NCI-H1105 (cell line): ENCODE data around the gene DAP.
"Not testable (repeated sequence)": the region's sequence is repeated elsewhere in the genome, so short reads cannot be mapped to it uniquely, and the experiment has no call there.

ENCODE experiments used
- DNase-seq: peaks from one replicate; lab custom pipeline; 2025; lab: John Stamatoyannopoulos, UW

The DAP gene

GRCh38 chr5:10653043-10653442 is 108.0 kb downstream of the DAP start:
- DNase-seq: no peak

- no peak for DNase-seq
Observed at GRCh38 chr5:10652606-10653005, 108.4 kb downstream of the DAP start.

- no peak for DNase-seq
Observed at GRCh38 chr5:10652151-10652550, 108.9 kb downstream of the DAP start.

GRCh38 chr5:10649666-10650380 is 111.2 kb downstream of the DAP start:
- DNase-seq: no peak

- DNase-seq: no peak
Observed at GRCh38 chr5:10648806-10649665, 112.0 kb downstream of the DAP start.

GRCh38 chr5:10647640-10648039 is 113.4 kb downstream of the DAP start:
- DNase-seq: no peak

- DNase-seq: no peak
Observed at GRCh38 chr5:10645671-10646070, 115.4 kb downstream of the DAP start.

DNA sequence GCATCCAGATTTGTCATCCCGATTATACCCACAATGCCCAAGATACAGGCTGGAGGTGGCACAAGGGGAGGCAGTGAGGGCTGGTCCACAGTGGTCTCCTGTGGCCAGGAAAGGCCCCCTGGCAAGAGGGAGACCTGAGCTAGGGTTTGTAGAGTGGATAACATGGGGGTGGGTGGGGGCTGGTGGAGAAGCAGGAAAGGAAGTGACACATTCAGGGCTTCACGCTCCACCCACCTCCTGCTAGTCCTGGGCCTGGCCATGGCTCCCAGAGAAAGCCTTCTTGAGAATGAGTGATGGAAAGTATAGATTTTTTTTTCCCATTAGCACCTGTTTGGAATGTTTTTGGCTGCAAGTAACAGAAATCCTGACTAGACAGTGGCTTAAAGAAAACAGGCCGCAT is 115.9 kb downstream of the DAP start:
- DNase-seq: no peak

GRCh38 chr5:10644192-10644591 is 116.8 kb downstream of the DAP start:
- DNase-seq: no peak

DNA sequence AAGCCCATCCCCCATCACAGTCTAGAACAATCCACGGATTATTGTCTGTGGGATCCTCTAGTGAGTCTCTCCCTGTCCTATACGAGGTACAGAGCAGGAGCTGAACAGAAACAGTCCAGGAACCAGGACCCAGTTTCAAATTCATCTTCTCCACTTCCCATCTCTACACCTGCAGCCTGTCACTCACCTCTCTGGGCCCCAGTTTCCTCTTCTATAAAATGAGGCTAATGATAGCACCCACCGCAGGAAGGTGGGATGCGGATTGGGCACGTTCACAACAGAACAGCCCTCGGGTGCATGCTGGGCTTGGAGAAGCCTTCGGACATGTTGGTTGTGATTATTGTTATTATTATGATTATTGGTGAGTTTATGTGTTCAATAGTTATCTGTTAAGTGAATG is 118.7 kb downstream of the DAP start:
- no peak for DNase-seq

- DNase-seq: no peak
Observed at GRCh38 chr5:10639846-10640368, 121.1 kb downstream of the DAP start.

DNA sequence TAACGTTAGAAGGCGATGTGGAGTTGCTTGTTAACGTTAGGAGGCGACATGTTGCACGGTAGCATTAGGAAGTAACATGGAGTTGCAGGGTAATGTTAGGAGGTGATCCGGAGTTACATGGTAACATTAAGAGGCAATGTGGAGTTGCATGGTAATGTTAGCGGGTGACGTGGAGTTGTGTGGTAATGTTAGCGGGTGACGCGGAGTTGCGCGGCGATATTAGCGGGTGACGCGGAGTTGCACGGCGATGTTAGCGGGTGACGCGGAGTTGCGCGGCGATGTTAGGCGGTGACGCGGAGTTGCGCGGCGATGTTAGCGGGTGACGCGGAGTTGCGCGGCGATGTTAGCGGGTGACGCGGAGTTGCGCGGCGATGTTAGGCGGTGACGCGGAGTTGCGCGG is 122.3 kb downstream of the DAP start:
- DNase-seq: not testable (repeated sequence)

- DNase-seq: no peak
Observed at GRCh38 chr5:10637944-10638343, 123.1 kb downstream of the DAP start.

GRCh38 chr5:10636363-10637142 is 124.5 kb downstream of the DAP start:
- DNase-seq: no peak

DNA sequence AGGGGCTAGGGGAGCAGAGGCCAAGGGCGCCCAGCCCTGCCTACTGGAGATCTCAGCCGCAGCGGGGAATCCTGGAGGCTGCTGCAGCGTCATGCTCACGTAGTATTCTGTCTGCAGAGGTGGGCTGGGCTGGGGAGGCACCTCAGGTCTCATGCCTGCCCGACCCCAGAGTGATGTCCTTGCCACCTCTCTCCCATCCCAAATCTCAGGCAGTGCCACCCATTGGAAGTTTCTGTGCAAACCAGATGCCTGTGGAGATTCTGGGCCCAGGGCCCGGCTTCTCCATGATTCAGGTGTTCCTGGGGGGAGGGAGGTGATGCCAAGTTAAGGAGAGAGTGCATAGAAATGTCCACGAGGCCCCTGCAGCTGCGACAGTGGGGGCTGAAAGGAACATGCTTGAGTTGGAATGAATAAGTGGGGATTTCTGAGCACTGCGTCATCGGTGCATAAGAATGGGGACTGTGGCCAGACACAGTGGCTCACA is 125.1 kb downstream of the DAP start:
- no peak for DNase-seq

DNA sequence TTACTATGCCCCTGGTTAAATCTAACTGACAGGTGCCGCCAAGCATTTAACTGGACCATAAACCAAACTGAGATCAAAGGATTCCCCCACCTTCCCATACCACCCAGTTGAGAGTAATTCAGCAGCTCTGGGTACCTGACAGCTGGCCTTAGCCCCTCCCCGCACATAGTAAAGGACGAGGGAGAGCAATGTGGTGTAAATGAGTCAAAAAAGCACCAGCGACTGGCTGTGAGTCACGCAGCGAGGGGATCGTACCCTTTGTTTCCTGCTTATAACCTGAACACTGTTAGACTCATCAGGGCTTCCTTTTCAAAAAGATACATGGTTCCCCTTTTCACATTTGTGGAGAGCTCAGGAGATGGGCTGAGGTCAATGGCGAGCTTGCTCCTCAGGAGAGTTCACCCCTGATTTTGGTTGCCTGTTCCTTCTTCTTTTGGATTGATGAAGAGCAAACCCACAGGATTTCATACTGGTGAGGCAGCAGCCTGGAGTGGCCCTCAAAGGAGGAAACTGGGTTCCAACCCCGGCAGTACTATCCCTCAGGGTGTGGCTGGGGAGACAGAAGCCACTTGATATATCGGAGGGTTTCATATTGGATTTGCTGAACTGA is 125.7 kb downstream of the DAP start:
- DNase-seq: no peak

DNA sequence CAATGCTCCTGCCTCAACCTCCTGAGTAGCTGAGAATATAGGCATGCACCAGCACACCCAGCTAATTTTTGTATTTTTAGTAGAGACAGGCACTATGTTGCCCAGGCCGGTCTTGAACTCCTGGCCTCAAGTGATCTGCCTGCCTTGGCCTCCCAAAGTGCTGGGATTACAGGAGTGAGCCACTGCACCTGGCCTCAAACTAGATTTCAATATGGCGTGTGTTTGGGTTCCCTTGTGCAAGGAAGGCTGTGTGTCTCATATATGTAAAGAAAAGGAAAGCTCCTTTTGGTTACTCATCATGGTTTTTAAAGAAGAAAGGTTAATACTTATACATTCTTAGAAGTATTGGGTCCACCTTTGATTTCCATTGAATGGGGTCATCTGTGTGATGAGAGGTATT is 126.5 kb downstream of the DAP start:
- no peak for DNase-seq

DNA sequence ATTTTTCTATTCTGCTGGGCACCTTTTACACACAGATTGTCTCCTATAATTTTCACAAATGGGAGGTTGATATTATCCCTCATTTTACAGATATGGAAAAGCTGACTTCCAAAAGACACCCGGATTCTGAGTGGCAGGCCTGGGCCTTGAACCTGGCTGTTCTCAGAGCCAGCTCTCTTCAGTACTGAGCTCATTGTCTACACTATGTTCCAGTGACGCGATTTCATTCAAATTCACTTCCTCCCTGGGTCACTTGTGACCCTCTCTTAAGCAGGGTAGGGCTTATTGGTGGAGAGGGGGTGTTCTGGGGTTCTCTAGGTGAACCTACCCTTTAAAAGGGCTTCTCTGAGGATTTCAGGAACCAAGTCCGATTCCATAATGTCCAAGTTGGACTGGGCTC is 127.0 kb downstream of the DAP start:
- no peak for DNase-seq

DNA sequence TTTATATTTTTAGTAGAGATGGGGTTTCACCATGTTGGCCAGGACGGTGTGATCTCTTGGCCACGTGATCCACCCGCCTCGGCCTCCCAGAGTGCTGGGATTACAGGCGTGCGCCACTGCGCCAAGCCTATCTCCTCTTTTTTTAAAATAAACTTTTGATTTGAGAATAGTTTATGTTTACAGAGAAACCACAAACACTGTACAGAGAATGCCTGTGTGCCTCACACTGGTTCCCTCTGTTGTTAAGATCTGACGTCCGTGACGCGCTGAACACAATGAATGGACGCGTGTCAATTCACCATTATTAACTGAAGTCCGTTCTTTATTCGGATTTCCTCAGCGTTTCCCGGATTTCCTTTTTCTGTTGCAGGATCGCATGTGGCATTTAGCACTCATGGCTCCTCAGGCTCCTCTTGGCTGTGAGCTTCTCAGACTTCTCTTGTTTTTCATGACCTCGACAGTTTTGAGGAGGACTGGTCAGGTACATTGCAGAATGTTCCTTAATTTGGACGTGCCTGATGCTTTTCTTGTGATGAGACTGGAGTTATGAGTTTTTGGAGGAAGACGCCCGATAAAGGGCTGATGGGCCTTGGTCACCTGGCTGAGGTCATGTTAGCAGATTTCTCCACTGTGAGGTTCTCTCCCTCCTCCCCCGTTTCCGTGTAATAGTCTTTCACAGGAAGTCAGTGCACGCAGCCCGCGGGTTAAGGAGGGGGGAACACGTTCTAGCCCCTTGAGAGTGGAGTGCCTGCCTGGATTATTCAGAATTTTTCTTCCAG is 127.6 kb downstream of the DAP start:
- no peak for DNase-seq

- DNase-seq: no peak
Observed at GRCh38 chr5:10632110-10632761, 128.8 kb downstream of the DAP start.
